Transverse colon (tissue), 4 donors: Measurements from ENCODE around the gene STK10. TPM values are rescaled to one million over a fixed set of nuclear protein-coding genes. Genes with fewer than 3 reads are reported as not detected.
"Not testable (repeated sequence)": the region's sequence is repeated elsewhere in the genome, so short reads cannot be mapped to it uniquely, and the experiment has no call there.

ENCODE experiments used
- DNase-seq: peaks from one replicate; pipeline ENCODE4 v3.0.0-alpha.2; 2019
- H3K27ac ChIP-seq, 4 donors: fragments of 200-600 bp; sonication (generic); 2 replicates each; pipeline ENCODE4 v1.5.1; 2016 to 2018; ENCODE audit warnings: inconsistent platforms in 4 of 4
- H3K27me3 ChIP-seq: fragments of 200-600 bp; sonication (generic); 2 replicates; pipeline ENCODE4 v1.5.1; 2017; ENCODE audit warnings: inconsistent platforms
- H3K36me3 ChIP-seq, 4 donors: fragments of 200-600 bp; sonication (generic); 2 replicates each; pipeline ENCODE4 v1.5.1; 2017 to 2019; ENCODE audit warnings: inconsistent platforms in 4 of 4
- H3K4me1 ChIP-seq, 4 donors: fragments of 200-600 bp; sonication (generic); 2 replicates each; pipeline ENCODE4 v1.5.1; 2017 to 2020; ENCODE audit warnings: inconsistent platforms in 4 of 4
- H3K4me3 ChIP-seq, 4 donors: fragments of 200-600 bp; sonication (generic); 1 replicate in 1 of 4; 2 replicates in 3 of 4; pipeline versions ENCODE4 v1.5.1 to v1.6.1; 2017 to 2019; ENCODE audit warnings: inconsistent platforms in 4 of 4
- H3K9me3 ChIP-seq, 2 donors: fragments of 200-600 bp; sonication (generic); 2 replicates each; pipeline ENCODE4 v1.5.1; 2017 to 2019; ENCODE audit warnings: inconsistent platforms in 2 of 2
- CTCF ChIP-seq, 5 experiments: fragments of 200-600 bp in 3 of 5; fragments of 450-650 bp in 2 of 5; sonication (generic) in 3 of 5; IDR thresholded peaks; 1 replicate in 2 of 5; 2 replicates in 3 of 5; pipeline ENCODE4 v1.5.1; 2016 to 2017; ENCODE audit warnings: antibody characterized with exemption in 5 of 5, inconsistent platforms in 3 of 5, mild to moderate bottlenecking in 2 of 5, moderate library complexity in 1 of 5
- EP300 ChIP-seq: sonication (generic); formaldehyde crosslinking; IDR thresholded peaks from one replicate; pipeline ENCODE4 v1.6.1; 2017; ENCODE audit warnings: antibody characterized with exemption, low read depth
- POLR2A ChIP-seq: fragments of 450-650 bp; IDR thresholded peaks from one replicate; pipeline ENCODE4 v1.6.1; 2016; ENCODE audit warnings: antibody characterized with exemption, mild to moderate bottlenecking, moderate library complexity
- POLR2AphosphoS5 ChIP-seq, 3 donors: sonication (generic); formaldehyde crosslinking; IDR thresholded peaks; one replicate each; pipeline ENCODE4 v1.6.1; 2016; ENCODE audit warnings: antibody characterized with exemption in 3 of 3
- WGBS, 2 donors: methylation state at CpG; one replicate each; pipeline ENCODE4 v1.1.5; 2018; ENCODE audit warnings: low coverage in 1 of 2; 5-methylcytosine and 5-hydroxymethylcytosine counted together
- in situ Hi-C, 4 donors: fragments of 200-750 bp; cut with MboI; loops; one replicate each; pipeline versions ENCODE4 v1.15.0 to v1.15.1; 2017; ENCODE audit warnings: low sequenced_read_pairs in 3 of 4, low pct_ligation_motif_present in 1 of 4, low pct_unique_long_range_greater_than_20kb in 1 of 4
- intact Hi-C: fragments of 100-400 bp; cut with DNase I; formaldehyde crosslinking; loops from one replicate; pipeline ENCODE4 v1.15.1; 2023; ENCODE audit warnings: low total_unique reads
- total RNA-seq, 4 donors: library from RNA; depleted of rRNA; stranded (reverse); fragments of >200 nt; gene quantifications; one replicate each; pipeline ENCODE4 v1.1.0, GENCODE V29; 2016

Gene STK10
- total RNA-seq, 4 donors from 2014 or later: 21.2 to 207 (median 49.3) TPM

DNA sequence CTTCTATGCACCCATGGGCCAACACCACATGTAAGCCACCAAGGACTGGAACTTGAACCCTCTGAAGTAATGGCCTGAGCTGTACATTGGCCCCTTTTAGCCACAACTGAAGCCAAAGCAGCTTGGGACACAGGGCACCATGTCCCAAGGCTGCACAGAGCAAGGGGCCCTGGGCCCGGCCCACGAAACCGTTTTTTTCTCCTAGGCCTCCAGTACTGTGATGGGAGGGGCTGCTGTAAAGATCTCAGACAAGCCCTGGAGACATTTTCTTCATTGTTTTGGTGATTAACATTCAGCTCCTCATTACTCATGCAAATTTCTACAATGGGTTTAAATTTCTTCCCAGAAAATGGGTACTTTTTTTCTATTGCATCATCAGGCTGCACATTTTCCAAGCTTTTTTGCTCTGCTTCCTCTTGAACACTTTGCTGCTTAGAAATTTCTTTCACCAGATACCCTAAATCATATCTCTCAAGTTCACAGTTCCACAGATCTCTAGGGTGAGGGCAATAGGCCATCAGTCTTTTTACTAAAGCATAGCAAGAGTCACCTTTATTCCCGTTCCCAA, 156.0 kb downstream of the STK10 start:
- no peaks in the 10 kb centered on the region for H3K36me3 ChIP-seq
- 84 to 98% methylated on average over 4 of the region's 4 CpGs for WGBS, 2 donors
- H3K4me3 ChIP-seq: no peak overlapping the region
- no peak for DNase-seq
- intact Hi-C loops (no loop called here), in situ Hi-C loops (loop anchor here (10.0 to 25.0 kb wide), 2 partner anchors 117 to 620 kb away; partner anchors contain the start of gene FGF18 (in 4 of the 4))
- H3K4me1 ChIP-seq: no peaks in the 10 kb centered on the region
- TF ChIP-seq EP300 (no peak), CTCF (IDR thresholded peaks at IDR 0.05) (no peak), POLR2AphosphoS5 (IDR thresholded peaks at IDR 0.05) (no peak), POLR2A (no peak)
- no peaks in the 10 kb centered on the region for H3K27me3 ChIP-seq
- peaks cover 0 to 7% of the 10 kb centered on the region in 2 donors for H3K9me3 ChIP-seq
- H3K27ac ChIP-seq: no peak overlapping the region

GRCh38 chr5:172029876-172030275, 158.1 kb downstream of the STK10 start:
- intact Hi-C loops: no loop called here
- Histone ChIP-seq H3K27ac (no peak overlapping the region), H3K4me1 (no peaks in the 10 kb centered on the region)

DNA sequence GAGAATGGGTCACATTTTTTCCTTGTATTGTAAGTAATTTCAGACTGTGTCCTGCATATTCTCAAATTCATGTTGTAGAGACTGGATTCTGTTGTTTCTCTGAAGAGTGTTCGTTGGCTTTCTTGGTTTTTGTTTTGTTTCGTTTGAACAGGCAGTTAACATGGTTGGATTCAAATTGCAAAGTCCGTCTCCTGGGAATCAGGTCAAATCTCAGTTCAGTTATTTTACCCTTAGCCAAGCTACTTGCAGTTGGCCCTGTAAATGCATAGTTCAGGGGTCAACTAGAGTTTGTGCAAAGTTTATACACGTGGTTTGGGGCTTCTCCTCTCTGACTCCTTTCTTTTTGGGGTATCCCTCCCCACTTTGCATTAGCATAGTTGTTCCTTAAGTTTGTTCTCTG, 159.9 kb downstream of the STK10 start:
- H3K27me3 ChIP-seq: no peaks in the 10 kb centered on the region
- in situ Hi-C loops (loop anchor here (25.0 kb wide), 1 partner anchor 616 kb away; the partner anchor contains the start of gene FGF18 (in 4 of the 4)), intact Hi-C loops (no loop called here)
- no peak overlapping the region for H3K4me3 ChIP-seq
- no peak overlapping the region for H3K27ac ChIP-seq
- no peak for TF ChIP-seq POLR2A
- no peak for TF ChIP-seq EP300
- TF ChIP-seq POLR2AphosphoS5 (IDR thresholded peaks at IDR 0.05): no peak
- no peak for TF ChIP-seq CTCF (IDR thresholded peaks at IDR 0.05)
- H3K4me1 ChIP-seq: no peaks in the 10 kb centered on the region
- no peaks in the 10 kb centered on the region for H3K36me3 ChIP-seq
- WGBS, 2 donors: 66 to 70% methylated on average over 4 of the region's 4 CpGs
- no peak for DNase-seq
- peaks cover 0 to 7% of the 10 kb centered on the region in 2 donors for H3K9me3 ChIP-seq

More at GRCh38 chr5:172029876-172030275, 158.1 kb downstream of the STK10 start:
- Histone ChIP-seq H3K27me3 (no peaks in the 10 kb centered on the region), H3K36me3 (no peaks in the 10 kb centered on the region), H3K4me3 (no peak overlapping the region), H3K9me3 (peaks cover 0 to 7% of the 10 kb centered on the region in 2 donors)
- DNase-seq: no peak
- in situ Hi-C loops: loop anchor here (10.0 to 25.0 kb wide), 2 partner anchors 115 to 618 kb away; partner anchors contain the start of gene FGF18 (in 4 of the 4)
- TF ChIP-seq CTCF (IDR thresholded peaks at IDR 0.05): no peak
- TF ChIP-seq POLR2A: no peak
- no peak for TF ChIP-seq POLR2AphosphoS5 (IDR thresholded peaks at IDR 0.05)
- TF ChIP-seq EP300: no peak

DNA sequence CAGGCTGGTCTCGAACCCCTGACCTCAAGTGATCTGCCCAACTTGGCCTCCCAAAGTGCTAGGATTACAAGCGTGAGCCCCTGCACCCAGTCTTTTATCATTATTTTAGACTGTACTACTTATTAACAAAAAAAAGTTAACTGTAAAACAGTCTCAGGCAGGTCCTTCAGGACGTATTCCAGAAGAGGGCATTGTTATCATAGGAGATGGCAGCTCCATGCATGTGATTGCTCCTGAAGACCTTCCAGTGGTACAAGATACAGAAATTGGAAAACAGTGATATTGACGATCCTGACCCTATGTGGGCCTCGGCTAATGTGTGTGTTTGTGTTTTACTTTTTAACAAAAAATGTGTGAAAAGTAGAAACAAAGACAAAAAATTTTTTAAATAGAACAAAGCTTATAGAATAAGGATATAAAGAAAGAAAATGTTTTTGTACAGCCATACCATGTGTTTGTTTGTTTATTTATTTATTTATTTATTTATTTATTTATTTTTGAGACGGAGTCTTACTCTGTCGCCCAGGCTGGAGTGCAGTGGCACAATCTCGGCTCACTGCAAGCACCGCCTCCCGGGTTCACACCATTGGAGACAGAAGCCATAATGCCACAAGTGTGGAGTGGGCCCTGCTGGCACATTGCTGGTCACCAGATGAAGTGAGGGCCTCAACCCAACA, 167.8 kb downstream of the STK10 start:
- H3K27ac ChIP-seq, H3K4me1 ChIP-seq, in situ Hi-C loops, H3K4me3 ChIP-seq, H3K27me3 ChIP-seq, DNase-seq, H3K36me3 ChIP-seq, H3K9me3 ChIP-seq, intact Hi-C loops: not testable (repeated sequence)
- WGBS, 2 donors: 67 to 86% methylated on average over 6 to 10 of the region's 10 CpGs
